ENCODE measurements around the gene ATRIP.

ATRIP gene

DNA sequence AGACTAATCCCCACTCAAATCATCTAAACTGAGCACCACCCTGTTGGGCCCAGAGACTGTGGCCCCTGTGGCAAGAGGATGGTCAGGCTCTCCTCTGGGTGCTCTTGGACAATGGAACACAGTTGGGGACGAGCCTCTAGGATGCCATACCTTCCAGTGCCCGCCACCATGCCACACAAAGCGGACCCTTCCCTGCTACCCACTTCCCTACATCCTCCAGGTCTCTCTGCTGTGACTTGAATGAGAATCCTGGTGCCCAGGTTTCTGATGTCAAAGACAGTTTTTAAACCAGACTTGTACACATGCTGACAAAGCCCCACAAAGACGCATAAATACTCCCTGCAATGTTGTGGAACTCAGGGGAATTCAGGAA is 11.3 kb upstream of the ATRIP start:
- Histone ChIP-seq H3K9ac (ENCODE audit: low read length) (no peak overlapping the region), H2AFZ (ENCODE audit: low read length) (no peak overlapping the region), H3K36me3 (ENCODE audit: insufficient read depth, low read length) (peaks cover 45% of the 10 kb centered on the region), H3K9me2 (ENCODE audit: low read depth, low read length) (no peaks in the 10 kb centered on the region), H3K79me2 (ENCODE audit: insufficient read depth, low read length) (no peaks in the 10 kb centered on the region; the same call in 1 of the 2 replicates), H4K20me1 (ENCODE audit: insufficient read depth, low read length) (no peaks in the 10 kb centered on the region), H3K27me3 (ENCODE audit: insufficient read depth, low read length) (no peaks in the 10 kb centered on the region), H3K4me3 (ENCODE audit: low read depth, low read length, poor library complexity, severe bottlenecking) (no peak overlapping the region), H3K4me1 (ENCODE audit: insufficient read depth, low read length, severe bottlenecking) (peaks cover 38% of the 10 kb centered on the region), H3K27ac (ENCODE audit: low read depth, low read length, poor library complexity, severe bottlenecking) (no peak overlapping the region), H3K4me2 (ENCODE audit: low read length) (no peak overlapping the region), H3F3A (ENCODE audit: insufficient read depth, low read length) (no peaks in the 10 kb centered on the region), H3K9me3 (ENCODE audit: low read length) (no peaks in the 10 kb centered on the region)
- no peak for TF ChIP-seq EZH2 (IDR thresholded peaks at IDR 0.05; ENCODE audit: borderline replicate concordance, low read length)
- TF ChIP-seq, protein P1, sequence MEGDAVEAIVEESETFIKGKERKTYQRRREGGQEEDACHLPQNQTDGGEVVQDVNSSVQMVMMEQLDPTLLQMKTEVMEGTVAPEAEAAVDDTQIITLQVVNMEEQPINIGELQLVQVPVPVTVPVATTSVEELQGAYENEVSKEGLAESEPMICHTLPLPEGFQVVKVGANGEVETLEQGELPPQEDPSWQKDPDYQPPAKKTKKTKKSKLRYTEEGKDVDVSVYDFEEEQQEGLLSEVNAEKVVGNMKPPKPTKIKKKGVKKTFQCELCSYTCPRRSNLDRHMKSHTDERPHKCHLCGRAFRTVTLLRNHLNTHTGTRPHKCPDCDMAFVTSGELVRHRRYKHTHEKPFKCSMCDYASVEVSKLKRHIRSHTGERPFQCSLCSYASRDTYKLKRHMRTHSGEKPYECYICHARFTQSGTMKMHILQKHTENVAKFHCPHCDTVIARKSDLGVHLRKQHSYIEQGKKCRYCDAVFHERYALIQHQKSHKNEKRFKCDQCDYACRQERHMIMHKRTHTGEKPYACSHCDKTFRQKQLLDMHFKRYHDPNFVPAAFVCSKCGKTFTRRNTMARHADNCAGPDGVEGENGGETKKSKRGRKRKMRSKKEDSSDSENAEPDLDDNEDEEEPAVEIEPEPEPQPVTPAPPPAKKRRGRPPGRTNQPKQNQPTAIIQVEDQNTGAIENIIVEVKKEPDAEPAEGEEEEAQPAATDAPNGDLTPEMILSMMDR (IDR thresholded peaks at IDR 0.05; ENCODE audit: low read length): no peak

DNA sequence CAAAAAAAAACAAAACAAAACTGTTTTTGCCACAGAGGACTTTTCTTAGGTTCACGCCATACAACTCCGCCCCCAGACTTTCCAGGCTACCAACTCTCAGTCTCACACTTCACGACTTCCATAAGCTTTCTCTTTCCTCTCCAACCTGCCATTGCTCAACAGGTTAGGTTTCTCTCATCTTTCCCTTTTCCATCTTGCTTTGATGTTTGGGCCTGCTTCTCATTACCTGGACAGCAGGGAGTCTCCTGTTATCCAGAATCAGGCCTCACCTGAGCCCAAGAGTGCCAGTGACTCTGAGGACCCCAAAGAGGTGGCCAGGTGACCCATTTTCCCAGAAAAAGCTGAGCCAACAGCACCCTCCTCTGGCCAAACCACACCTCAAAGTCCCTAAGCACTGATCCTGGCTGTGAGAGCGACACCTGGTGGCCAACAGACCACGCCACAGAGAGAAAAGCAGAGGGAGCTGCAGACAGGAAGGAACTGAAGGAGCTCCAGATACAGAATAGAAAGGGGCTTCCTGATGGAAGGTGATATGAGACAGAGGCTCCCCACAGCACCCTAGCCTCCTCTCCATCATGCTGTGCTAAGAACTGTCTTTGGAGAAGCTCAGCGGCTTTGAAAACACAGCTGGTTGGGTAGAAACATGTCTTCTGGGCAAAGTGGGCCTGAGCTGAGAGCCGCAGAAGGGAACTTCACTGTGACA is 10.6 kb upstream of the ATRIP start:
- TF ChIP-seq, protein P1 (IDR thresholded peaks at IDR 0.05; ENCODE audit: low read length): peak; percentile 100
- no peak for TF ChIP-seq EZH2 (IDR thresholded peaks at IDR 0.05; ENCODE audit: borderline replicate concordance, low read length)
- Histone ChIP-seq H3K79me2 (ENCODE audit: insufficient read depth, low read length) (peaks cover 7% of the 10 kb centered on the region), H3K9me3 (ENCODE audit: low read length) (no peaks in the 10 kb centered on the region), H3F3A (ENCODE audit: insufficient read depth, low read length) (no peaks in the 10 kb centered on the region), H3K4me1 (ENCODE audit: insufficient read depth, low read length, severe bottlenecking) (peaks cover 38% of the 10 kb centered on the region), H3K27ac (ENCODE audit: low read depth, low read length, poor library complexity, severe bottlenecking) (peak overlapping the region; percentile 15), H3K27me3 (ENCODE audit: insufficient read depth, low read length) (no peaks in the 10 kb centered on the region), H4K20me1 (ENCODE audit: insufficient read depth, low read length) (no peaks in the 10 kb centered on the region), H2AFZ (ENCODE audit: low read length) (no peak overlapping the region), H3K4me2 (ENCODE audit: low read length) (peak overlapping the region; percentile 8; the same call in 1 of the 2 replicates), H3K4me3 (ENCODE audit: low read depth, low read length, poor library complexity, severe bottlenecking) (no peak overlapping the region), H3K9me2 (ENCODE audit: low read depth, low read length) (no peaks in the 10 kb centered on the region), H3K36me3 (ENCODE audit: insufficient read depth, low read length) (peaks cover 41% of the 10 kb centered on the region), H3K9ac (ENCODE audit: low read length) (no peak overlapping the region)

DNA sequence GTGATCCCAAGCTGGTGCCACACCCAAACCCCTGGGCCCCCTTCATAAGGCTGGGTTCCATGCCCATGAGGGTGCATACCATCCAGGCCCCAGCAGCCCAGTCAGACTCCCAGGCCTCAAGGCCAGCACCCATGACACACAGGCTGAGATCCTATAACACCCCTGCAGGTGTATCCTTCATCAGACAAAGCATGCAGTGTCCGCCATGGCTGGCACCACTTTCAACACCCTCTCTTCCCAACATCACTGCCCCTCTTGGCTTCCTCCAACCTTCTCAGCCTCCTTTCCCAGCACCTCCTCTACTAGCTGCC is 10.1 kb upstream of the ATRIP start:
- peak overlapping the region; percentile 8; the same call in 1 of the 2 replicates for H3K4me2 ChIP-seq (ENCODE audit: low read length)
- no peaks in the 10 kb centered on the region for H3K27me3 ChIP-seq (ENCODE audit: insufficient read depth, low read length)
- no peak overlapping the region for H3K9ac ChIP-seq (ENCODE audit: low read length)
- H3K9me3 ChIP-seq (ENCODE audit: low read length): no peaks in the 10 kb centered on the region
- no peak overlapping the region for H2AFZ ChIP-seq (ENCODE audit: low read length)
- H3K36me3 ChIP-seq (ENCODE audit: insufficient read depth, low read length): peaks cover 38% of the 10 kb centered on the region
- H3K4me1 ChIP-seq (ENCODE audit: insufficient read depth, low read length, severe bottlenecking): peaks cover 43% of the 10 kb centered on the region
- H3F3A ChIP-seq (ENCODE audit: insufficient read depth, low read length): no peaks in the 10 kb centered on the region
- H3K4me3 ChIP-seq (ENCODE audit: low read depth, low read length, poor library complexity, severe bottlenecking): no peak overlapping the region
- peaks cover 11% of the 10 kb centered on the region for H3K79me2 ChIP-seq (ENCODE audit: insufficient read depth, low read length)
- H3K9me2 ChIP-seq (ENCODE audit: low read depth, low read length): no peaks in the 10 kb centered on the region
- TF ChIP-seq, protein P1 (IDR thresholded peaks at IDR 0.05; ENCODE audit: low read length): no peak
- no peak for TF ChIP-seq EZH2 (IDR thresholded peaks at IDR 0.05; ENCODE audit: borderline replicate concordance, low read length)
- H3K27ac ChIP-seq (ENCODE audit: low read depth, low read length, poor library complexity, severe bottlenecking): peak overlapping the region; percentile 15
- H4K20me1 ChIP-seq (ENCODE audit: insufficient read depth, low read length): no peaks in the 10 kb centered on the region

All from OCI-LY1 (cell line).